ENCODE results near the gene GPR160. TPM values are rescaled to one million over a fixed set of nuclear protein-coding genes. Genes with fewer than 3 reads are reported as not detected.

The GPR160 gene
- total RNA-seq, 1 experiment from 2014 or later, result 9.9 TPM

DNA sequence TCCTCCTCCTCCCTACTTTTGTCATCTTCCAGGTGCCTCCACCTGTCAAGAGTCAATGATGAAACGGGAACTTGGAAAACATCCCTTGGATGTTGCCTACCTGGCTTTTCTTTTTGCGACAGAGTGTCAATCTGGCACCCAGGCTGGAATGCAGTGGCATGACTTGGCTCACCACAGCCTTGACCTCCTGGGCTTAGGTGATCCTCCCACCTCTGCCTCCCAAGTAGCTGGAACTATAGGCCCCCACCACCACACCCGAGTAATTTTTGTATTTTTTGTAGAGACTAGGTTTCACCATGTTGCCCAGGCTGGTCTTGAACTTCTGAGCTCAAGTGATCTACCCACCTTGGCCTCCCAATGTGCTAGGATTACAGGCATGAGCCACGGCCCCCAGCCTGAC, 42.8 kb downstream of the GPR160 start:
- intact Hi-C loops (cut with micrococcal nuclease), result no loop called here
- H3K9ac ChIP-seq (ENCODE audit: low read length), result no peak overlapping the region

More for the DNA sequence above, 42.8 kb downstream of the GPR160 start:
- BruUV-seq (replicated peaks), result no TSS peak
- no peak overlapping the region for H3K4me3 ChIP-seq (replicated peaks in 1 of 2; ENCODE audit: low read depth in 1 of 2, low read length in 2 of 2)
- ChIA-PET CTCF (no interaction called here), RAD21 (ENCODE audit: low non-redundant PET in 1 of 2, low total read pairs in 2 of 2, uncharacterized antibody in 2 of 2, unreplicated experiment in 2 of 2) (no interaction called here), POLR2A (no interaction called here)
- peaks cover 0 to 3% of the 10 kb centered on the region in 2 experiments; a peak in 1 of 4 replicates for H3K36me3 ChIP-seq (ENCODE audit: control insufficient read depth in 1 of 2, insufficient read depth in 2 of 2, low read length in 2 of 2)
- H3K79me2 ChIP-seq (ENCODE audit: insufficient read depth, low read length), result no peaks in the 10 kb centered on the region
- no peaks in the 10 kb centered on the region for H3K27me3 ChIP-seq (ENCODE audit: insufficient read depth, low read length)
- no peak overlapping the region for H3K4me2 ChIP-seq (ENCODE audit: low read length)
- H3K4me1 ChIP-seq (ENCODE audit: control insufficient read depth in 1 of 2, insufficient read depth in 2 of 2, low read length in 2 of 2), result no peaks in the 10 kb centered on the region
- no peaks in the 10 kb centered on the region for H3K9me2 ChIP-seq (ENCODE audit: insufficient read depth)
- ATAC-seq (no peak), DNase-seq (ENCODE audit: low read depth, low spot score) (no peak)
- H3K9me3 ChIP-seq (ENCODE audit: control insufficient read depth in 1 of 2, insufficient read depth in 1 of 2, low read depth in 1 of 2, low read length in 2 of 2), result no peaks in the 10 kb centered on the region
- no peak for TF ChIP-seq EZH2 (IDR thresholded peaks at IDR 0.05)
- TF ChIP-seq TCF7L2 (IDR thresholded peaks at IDR 0.05; ENCODE audit: borderline replicate concordance, extremely low read depth, insufficient read depth, insufficient read length), result no peak
- TF ChIP-seq POLR2AphosphoS5 (IDR thresholded peaks at IDR 0.05; ENCODE audit: low read depth, low read length), result no peak
- TF ChIP-seq MAX (IDR thresholded peaks at IDR 0.05), result no peak
- no peak for TF ChIP-seq POLR2A (IDR thresholded peaks at IDR 0.05; ENCODE audit: borderline replicate concordance, extremely low read depth, insufficient read depth, insufficient read length)
- TF ChIP-seq SIN3A (IDR thresholded peaks at IDR 0.05; ENCODE audit: low read depth), result no peak
- TF ChIP-seq SRF (IDR thresholded peaks at IDR 0.05; ENCODE audit: low read depth), result no peak
- TF ChIP-seq REST (IDR thresholded peaks at IDR 0.05; ENCODE audit: low read depth), result no peak
- TF ChIP-seq ATF3 (IDR thresholded peaks at IDR 0.05), result no peak
- no peak for TF ChIP-seq JUND (IDR thresholded peaks at IDR 0.05)
- TF ChIP-seq ZNF274 (IDR thresholded peaks at IDR 0.05; ENCODE audit: low read depth, low read length), result no peak
- TF ChIP-seq, protein P1, sequence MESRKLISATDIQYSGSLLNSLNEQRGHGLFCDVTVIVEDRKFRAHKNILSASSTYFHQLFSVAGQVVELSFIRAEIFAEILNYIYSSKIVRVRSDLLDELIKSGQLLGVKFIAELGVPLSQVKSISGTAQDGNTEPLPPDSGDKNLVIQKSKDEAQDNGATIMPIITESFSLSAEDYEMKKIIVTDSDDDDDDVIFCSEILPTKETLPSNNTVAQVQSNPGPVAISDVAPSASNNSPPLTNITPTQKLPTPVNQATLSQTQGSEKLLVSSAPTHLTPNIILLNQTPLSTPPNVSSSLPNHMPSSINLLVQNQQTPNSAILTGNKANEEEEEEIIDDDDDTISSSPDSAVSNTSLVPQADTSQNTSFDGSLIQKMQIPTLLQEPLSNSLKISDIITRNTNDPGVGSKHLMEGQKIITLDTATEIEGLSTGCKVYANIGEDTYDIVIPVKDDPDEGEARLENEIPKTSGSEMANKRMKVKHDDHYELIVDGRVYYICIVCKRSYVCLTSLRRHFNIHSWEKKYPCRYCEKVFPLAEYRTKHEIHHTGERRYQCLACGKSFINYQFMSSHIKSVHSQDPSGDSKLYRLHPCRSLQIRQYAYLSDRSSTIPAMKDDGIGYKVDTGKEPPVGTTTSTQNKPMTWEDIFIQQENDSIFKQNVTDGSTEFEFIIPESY (IDR thresholded peaks at IDR 0.05; ENCODE audit: extremely low read depth, insufficient replicate concordance, low read length), result no peak
- no peak for TF ChIP-seq YY1 (IDR thresholded peaks at IDR 0.05; ENCODE audit: extremely low read depth, insufficient replicate concordance, low read depth, low read length)
- TF ChIP-seq EZH2phosphoT487 (IDR thresholded peaks at IDR 0.05; ENCODE audit: borderline replicate concordance), result no peak
- no peak for TF ChIP-seq CTCF (IDR thresholded peaks at IDR 0.05 in 2 of 3, conservative IDR thresholded peaks at IDR 0.05 in 1 of 3; ENCODE audit: borderline replicate concordance in 1 of 3, insufficient read depth in 1 of 3, low read depth in 2 of 3, low read length in 2 of 3)
- no peak for TF ChIP-seq ZFX (IDR thresholded peaks at IDR 0.05)
- no peak for TF ChIP-seq FOSL1 (IDR thresholded peaks at IDR 0.05; ENCODE audit: low read depth)
- TF ChIP-seq CEBPB (IDR thresholded peaks at IDR 0.05; ENCODE audit: low read depth), result no peak
- no peak for TF ChIP-seq SP1 (IDR thresholded peaks at IDR 0.05; ENCODE audit: low read depth)
- no peak for TF ChIP-seq EGR1 (IDR thresholded peaks at IDR 0.05; ENCODE audit: low read depth)
- no peaks in the 10 kb centered on the region for H4K20me1 ChIP-seq (ENCODE audit: insufficient read depth)
- no peak overlapping the region for H2AFZ ChIP-seq (ENCODE audit: low read depth, low read length, poor library complexity, severe bottlenecking)
- H3K27ac ChIP-seq (ENCODE audit: low read depth, low read length), result no peak overlapping the region
